Spleen (tissue), 7 donors: Measurements from ENCODE around the gene BCL2L2.

ENCODE experiments used
- CTCF ChIP-seq, 11 experiments: fragments of 200-600 bp in 7 of 11; fragments of 450-650 bp in 4 of 11; sonication (generic) in 4 of 11; IDR thresholded peaks in 8 of 11; conservative IDR thresholded peaks in 3 of 11; 1 replicate in 7 of 11; 2 replicates in 4 of 11; pipeline versions ENCODE4 v1.4.0 to v1.8.0; 2016 to 2021; ENCODE audit warnings: antibody characterized with exemption in 11 of 11, inconsistent platforms in 4 of 11, mild to moderate bottlenecking in 1 of 11
- POLR2A ChIP-seq, 3 donors: fragments of 450-650 bp; IDR thresholded peaks; one replicate each; pipeline ENCODE4 v1.5.1; 2017; ENCODE audit warnings: antibody characterized with exemption in 3 of 3, mild to moderate bottlenecking in 1 of 3
- donor health status: DM: no; HTN: no; CAD: no; lungs with moderate emphysema.
- donor health status: DM: no; HTN: no; CAD: no.
- donor health status: DM: no; HTN: no; CAD: no.

GRCh38 chr14:23322568-23323517 is 16.2 kb downstream of the BCL2L2 start:
- no peak for TF ChIP-seq CTCF (IDR thresholded peaks at IDR 0.05 in 8 of 11, conservative IDR thresholded peaks at IDR 0.05 in 3 of 11)
- TF ChIP-seq POLR2A (IDR thresholded peaks at IDR 0.05), result no peak
